HL-60 (cell line): ENCODE measurements around the gene NPFF.
"Not testable (repeated sequence)": the region's sequence is repeated elsewhere in the genome, so short reads cannot be mapped to it uniquely, and the experiment has no call there.

Experiments
- DNase-seq, 2 experiments: peaks; one replicate each; pipeline ENCODE4 v3.0.0-alpha.2; 2010 to 2020; ENCODE audit warnings: low read depth in 1 of 2, low spot score in 1 of 2
- H3K27ac ChIP-seq: fragments of 250-450 bp; sonication (Bioruptor Pico); replicated peaks from 2 replicates; pipeline ENCODE4 v1.5.1; 2020; ENCODE audit warnings: mild to moderate bottlenecking, moderate library complexity
- H3K27me3 ChIP-seq: fragments of 250-450 bp; sonication (Bioruptor Pico); 2 replicates; pipeline ENCODE4 v1.5.1; 2021; ENCODE audit warnings: mild to moderate bottlenecking, moderate library complexity; ENCODE audit not compliant: insufficient read depth, poor library complexity, severe bottlenecking
- H3K4me3 ChIP-seq: replicated peaks from 2 replicates; pipeline ENCODE4 v1.5.1; 2011; ENCODE audit warnings: mild to moderate bottlenecking, control low read depth, low read length; ENCODE audit not compliant: insufficient read depth
- GABPA ChIP-seq: IDR thresholded peaks from 2 replicates; pipeline ENCODE4 v1.6.1; 2012; ENCODE audit warnings: low read depth
- POLR2AphosphoS5 ChIP-seq: IDR thresholded peaks from 2 replicates; pipeline ENCODE4 v1.6.1; 2012; ENCODE audit warnings: low read depth
- SPI1 ChIP-seq: IDR thresholded peaks from 2 replicates; pipeline ENCODE4 v1.6.1; 2012; ENCODE audit warnings: low read depth, mild to moderate bottlenecking, borderline replicate concordance
- TF ChIP-seq, protein P1 (sequence below): IDR thresholded peaks from one replicate; pipeline ENCODE4 v1.5.1; 2011; ENCODE audit warnings: low read length, control low read depth, inconsistent platforms; ENCODE audit not compliant: insufficient read depth
- TF ChIP-seq, protein P2 (sequence below): IDR thresholded peaks from 2 replicates; pipeline ENCODE4 v1.6.1; 2012; ENCODE audit warnings: low read depth; ENCODE audit not compliant: insufficient replicate concordance

Gene NPFF

DNA sequence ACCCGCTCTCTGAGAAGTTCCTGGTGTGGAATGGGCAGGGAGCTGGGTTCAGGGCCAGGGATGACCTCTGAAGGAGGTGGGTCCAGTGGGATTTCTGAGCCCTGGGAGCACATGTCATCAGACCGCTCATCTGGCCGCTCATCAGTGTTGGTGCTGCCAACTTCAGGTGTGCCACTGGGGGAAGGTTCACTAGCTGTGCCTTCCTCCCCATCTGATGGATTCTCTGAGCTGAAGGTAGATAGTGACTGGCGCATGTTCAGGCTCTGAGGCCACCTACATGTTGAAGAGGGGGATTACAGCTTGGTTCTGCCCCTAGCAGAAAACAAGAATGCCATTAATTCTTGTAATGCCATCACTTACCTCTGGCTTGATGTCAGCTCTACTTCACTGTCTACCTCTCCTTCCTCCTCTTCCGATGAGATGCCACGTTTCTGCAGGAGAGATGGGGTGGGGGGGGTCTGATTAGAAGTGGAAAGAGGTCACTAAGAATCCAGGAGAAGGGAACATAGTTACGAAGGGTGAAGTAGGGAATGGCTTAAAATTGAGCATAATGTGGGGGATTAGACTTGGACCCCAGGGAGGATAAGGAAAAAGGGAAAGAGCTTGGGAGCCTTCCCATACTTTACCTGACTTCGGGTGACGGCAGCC, 25.2 kb downstream of the NPFF start:
- H3K27ac ChIP-seq: no peak overlapping the region
- no peak for DNase-seq
- no peak overlapping the region for H3K4me3 ChIP-seq
- no peak for TF ChIP-seq GABPA
- TF ChIP-seq POLR2AphosphoS5: peak; percentile 38
- H3K27me3 ChIP-seq: no peaks in the 10 kb centered on the region

DNA sequence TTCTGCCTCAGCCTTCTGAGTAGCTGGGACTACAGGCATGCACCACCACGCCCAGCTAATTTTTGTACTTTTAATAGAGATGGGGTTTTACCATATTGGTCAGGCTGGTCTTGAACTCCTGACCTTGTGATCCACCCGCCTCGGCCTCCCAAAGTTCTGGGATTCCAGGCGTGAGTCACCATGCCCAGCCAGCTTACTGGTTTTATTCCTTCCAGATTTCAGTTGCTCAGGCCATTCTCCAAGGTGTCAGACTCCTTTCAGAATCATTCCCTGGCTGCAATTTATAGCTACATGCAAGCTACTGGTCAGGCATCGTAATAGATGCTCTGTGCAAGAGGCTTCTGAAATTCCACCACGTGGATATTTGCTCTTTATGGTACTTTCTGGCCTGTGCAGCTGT, 25.8 kb downstream of the NPFF start:
- H3K27ac ChIP-seq, DNase-seq, H3K4me3 ChIP-seq, H3K27me3 ChIP-seq: not testable (repeated sequence)

DNA sequence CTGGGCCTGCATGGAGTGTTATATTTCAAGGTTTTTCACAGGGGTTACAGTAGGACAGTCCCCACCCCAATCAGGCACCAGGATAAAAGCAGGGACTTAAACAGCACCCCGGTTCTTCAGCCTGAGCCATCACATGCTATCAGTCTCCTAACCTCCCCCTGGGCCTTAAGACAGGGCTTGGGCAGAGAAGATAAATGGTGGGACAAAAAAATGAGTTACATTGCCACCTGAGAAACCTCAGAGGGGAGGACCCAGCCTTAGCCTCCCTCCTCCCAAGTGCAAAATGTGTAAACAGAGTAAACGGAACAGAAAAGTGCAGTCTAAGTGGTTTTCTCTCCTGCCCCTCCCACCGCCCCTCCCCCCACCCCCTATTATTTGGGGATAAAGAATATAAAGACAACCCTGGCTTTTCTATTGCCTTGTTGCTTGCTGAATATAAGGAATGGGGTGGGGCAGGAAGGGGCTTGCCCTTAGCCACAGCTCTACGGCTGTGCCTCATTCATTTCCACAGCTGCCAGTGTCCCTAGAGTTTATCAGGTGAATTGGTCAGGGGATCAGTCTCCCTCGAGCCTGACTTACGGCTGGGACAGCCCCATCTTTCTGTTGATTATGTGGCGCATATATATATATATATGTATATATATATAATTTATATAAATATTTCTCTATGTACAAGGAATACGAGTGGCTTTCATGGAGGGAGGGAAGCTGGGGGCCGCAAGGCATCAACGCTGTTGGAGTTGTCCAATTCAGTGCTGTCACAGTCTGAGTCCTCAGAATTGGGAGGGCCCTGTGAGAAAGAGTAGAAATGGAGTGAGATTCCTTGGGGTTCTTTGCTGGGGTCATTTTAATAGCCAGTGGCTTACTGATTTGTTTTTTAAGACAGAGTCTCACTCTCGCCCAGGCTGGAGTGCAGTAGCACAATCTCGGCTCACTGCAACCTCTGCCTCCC, 26.5 kb downstream of the NPFF start:
- DNase-seq: no peak
- H3K27ac ChIP-seq: no peak overlapping the region
- no peak overlapping the region for H3K4me3 ChIP-seq
- no peaks in the 10 kb centered on the region for H3K27me3 ChIP-seq
- TF ChIP-seq, protein P1, sequence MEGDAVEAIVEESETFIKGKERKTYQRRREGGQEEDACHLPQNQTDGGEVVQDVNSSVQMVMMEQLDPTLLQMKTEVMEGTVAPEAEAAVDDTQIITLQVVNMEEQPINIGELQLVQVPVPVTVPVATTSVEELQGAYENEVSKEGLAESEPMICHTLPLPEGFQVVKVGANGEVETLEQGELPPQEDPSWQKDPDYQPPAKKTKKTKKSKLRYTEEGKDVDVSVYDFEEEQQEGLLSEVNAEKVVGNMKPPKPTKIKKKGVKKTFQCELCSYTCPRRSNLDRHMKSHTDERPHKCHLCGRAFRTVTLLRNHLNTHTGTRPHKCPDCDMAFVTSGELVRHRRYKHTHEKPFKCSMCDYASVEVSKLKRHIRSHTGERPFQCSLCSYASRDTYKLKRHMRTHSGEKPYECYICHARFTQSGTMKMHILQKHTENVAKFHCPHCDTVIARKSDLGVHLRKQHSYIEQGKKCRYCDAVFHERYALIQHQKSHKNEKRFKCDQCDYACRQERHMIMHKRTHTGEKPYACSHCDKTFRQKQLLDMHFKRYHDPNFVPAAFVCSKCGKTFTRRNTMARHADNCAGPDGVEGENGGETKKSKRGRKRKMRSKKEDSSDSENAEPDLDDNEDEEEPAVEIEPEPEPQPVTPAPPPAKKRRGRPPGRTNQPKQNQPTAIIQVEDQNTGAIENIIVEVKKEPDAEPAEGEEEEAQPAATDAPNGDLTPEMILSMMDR: no peak
- TF ChIP-seq GABPA (no peak), POLR2AphosphoS5 (no peak), SPI1 (no peak)
- TF ChIP-seq, protein P2, sequence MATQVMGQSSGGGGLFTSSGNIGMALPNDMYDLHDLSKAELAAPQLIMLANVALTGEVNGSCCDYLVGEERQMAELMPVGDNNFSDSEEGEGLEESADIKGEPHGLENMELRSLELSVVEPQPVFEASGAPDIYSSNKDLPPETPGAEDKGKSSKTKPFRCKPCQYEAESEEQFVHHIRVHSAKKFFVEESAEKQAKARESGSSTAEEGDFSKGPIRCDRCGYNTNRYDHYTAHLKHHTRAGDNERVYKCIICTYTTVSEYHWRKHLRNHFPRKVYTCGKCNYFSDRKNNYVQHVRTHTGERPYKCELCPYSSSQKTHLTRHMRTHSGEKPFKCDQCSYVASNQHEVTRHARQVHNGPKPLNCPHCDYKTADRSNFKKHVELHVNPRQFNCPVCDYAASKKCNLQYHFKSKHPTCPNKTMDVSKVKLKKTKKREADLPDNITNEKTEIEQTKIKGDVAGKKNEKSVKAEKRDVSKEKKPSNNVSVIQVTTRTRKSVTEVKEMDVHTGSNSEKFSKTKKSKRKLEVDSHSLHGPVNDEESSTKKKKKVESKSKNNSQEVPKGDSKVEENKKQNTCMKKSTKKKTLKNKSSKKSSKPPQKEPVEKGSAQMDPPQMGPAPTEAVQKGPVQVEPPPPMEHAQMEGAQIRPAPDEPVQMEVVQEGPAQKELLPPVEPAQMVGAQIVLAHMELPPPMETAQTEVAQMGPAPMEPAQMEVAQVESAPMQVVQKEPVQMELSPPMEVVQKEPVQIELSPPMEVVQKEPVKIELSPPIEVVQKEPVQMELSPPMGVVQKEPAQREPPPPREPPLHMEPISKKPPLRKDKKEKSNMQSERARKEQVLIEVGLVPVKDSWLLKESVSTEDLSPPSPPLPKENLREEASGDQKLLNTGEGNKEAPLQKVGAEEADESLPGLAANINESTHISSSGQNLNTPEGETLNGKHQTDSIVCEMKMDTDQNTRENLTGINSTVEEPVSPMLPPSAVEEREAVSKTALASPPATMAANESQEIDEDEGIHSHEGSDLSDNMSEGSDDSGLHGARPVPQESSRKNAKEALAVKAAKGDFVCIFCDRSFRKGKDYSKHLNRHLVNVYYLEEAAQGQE: no peak

DNA sequence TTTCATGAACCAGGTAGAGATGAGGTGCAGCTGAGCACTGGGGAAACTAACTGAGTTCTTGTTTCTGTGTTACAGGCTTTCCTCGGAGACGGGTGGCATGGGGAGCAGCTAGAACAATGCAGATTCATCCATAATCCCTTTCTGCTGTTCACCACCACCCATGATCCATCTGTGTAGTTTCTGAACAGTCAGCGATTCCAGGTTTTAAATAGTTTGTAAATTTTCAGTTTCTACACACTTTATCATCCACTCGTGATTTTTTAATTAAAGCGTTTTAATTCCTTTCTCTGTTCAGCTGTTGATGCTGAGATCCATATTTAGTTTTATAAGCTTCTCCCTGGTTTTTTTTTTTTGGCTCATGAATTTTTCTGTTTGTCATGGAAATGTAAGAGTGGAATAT, 28.0 kb downstream of the NPFF start:
- no peak for DNase-seq

More for the DNA sequence above, 28.0 kb downstream of the NPFF start:
- TF ChIP-seq, protein P1: no peak
- TF ChIP-seq, protein P2: no peak
- TF ChIP-seq SPI1: no peak
- no peak for TF ChIP-seq GABPA
- no peak for TF ChIP-seq POLR2AphosphoS5
- no peaks in the 10 kb centered on the region for H3K27me3 ChIP-seq
- no peak overlapping the region for H3K27ac ChIP-seq
- H3K4me3 ChIP-seq: no peak overlapping the region
